Measurements from ENCODE around the gene GSG1L.

The GSG1L gene

GRCh38 chr16:28063591-28064061 lies at the start of gene GSG1L:
TSS of gene GSG1L (minus strand) at chr16:28063714. CDS start at chr16:28063424, 290 bp downstream.
- DNase-seq = no peak

DNA sequence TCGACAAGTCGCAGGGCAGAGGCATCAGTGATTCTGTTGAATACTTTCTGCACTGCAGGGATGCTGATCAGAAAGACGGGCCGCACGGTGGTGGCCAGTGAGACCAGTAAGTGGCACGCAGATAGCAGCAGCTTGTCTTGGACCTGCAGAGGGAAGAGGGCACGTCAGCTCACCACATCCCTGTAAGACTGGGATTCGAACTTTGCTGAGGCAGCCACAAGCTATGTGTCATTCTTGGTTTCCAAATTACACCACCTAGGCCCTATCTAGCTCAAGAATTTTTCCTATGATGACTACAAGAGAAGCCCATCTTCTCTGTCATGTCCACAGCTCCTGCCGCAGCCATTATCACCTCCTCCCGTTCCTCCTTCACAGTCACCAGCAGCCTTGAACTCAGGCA lies 49.4 kb upstream of the GSG1L start:
- no peak for DNase-seq

DNA sequence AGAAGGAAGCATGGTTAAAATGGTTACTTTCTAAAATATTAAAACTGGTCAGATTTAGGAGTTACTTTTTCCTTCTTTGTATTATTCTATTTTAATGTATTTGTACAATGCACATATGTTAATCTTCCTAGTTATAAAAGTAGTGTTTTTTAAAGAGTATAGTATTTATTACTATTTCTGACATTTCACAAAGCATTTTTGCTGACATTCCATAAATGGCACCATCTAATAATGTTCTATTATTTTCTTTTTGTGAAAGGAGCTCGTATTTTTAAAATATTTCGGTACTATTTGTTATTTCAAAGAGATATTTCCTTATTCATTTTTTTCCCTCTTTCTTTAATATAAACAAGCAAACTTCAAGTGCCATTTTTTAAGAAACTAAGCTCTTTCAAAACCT lies 47.5 kb upstream of the GSG1L start:
- DNase-seq = no peak

DNA sequence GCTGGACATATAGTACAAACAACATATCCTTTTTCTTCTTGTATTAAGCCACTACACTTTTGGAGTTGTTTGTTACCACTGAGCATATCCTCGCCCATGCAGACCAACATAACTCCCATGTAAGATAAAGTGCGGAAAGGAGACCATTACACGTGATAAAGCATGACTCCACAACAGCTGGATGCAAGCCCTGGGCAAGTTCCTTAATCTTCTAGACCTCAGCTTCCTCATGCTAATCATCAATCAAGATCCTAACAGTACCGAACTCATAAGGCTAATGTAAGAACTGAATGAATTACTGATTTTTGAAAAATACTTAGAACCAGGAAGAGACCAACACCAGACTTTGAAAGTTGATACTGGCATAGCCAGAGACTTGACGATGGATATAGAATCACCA lies 47.0 kb upstream of the GSG1L start:
- no peak for DNase-seq

GRCh38 chr16:28110074-28110473 lies 46.6 kb upstream of the GSG1L start:
- no peak for DNase-seq

DNA sequence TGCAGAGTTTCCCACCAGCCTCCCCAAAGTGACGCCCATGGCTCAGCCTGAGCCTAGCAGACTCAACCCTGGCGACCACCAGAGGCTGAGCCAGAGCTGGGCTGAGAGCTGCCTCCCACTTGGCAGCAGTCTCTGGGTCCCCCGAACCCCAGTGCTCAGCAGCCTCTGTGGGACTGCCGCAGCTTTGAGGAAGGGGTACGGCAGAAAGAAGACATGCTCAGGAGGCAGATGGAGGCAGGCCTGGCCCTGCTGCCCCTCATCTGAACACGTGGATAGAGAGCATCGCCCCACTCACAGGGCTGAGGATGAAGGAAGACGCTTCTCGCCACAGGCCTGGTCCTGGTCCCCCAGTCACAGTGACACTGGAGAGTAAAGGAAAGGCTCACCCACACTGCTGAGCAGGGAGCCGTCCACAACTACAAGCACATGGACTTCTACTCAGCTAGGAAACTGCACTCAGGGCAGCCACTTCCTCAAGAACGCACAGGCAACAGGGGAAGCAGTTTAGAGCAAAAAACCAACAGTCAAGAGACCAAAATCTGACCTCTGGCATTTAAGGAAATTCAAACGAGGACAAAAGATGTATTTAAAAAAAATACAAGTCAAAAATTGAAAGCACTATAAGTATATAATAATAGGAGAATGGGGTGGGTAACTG lies 45.2 kb upstream of the GSG1L start:
- no peak for DNase-seq

- DNase-seq = no peak
Observed at GRCh38 chr16:28107232-28107631, 43.7 kb upstream of the GSG1L start.

GRCh38 chr16:28106467-28107215 lies 43.1 kb upstream of the GSG1L start:
- no peak for DNase-seq

DNA sequence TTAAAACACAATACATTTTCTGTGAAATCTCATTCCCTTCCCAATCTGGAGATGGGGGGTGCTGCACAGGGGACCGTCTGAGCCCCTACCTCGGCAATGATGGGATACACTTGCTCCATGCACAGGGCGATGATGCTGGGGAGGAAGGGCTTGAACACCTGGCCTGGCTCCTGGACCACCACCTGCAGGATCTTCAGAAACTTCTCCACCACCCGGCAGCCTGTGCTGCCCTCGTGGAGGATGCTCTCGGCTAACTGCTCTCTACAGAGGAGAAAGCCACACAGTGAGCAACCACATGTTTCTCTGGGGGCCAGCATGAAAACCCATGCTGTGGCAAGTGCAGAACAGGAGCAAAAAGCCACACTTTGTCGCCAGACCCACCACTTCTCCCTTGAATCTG lies 42.4 kb upstream of the GSG1L start:
- DNase-seq = no peak

DNA sequence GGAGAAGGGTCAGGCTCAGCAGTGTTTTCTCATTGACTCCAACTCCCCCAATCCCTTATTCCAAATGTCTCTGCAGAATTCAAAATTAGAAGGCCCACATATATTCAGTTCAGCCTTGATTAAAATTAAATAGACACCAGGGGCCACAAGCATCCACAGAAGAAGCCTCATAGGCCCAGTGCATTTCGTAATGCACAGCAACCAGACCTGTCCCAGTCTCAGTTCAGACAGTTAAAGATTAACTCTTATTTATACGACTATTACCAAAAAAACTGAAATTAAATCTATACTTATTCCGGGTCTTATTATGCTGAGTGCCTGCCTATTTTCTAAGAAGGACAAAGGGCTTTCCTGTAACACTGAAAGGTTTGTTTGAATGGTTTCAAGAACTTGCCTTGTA lies 41.8 kb upstream of the GSG1L start:
- DNase-seq = no peak

DNA sequence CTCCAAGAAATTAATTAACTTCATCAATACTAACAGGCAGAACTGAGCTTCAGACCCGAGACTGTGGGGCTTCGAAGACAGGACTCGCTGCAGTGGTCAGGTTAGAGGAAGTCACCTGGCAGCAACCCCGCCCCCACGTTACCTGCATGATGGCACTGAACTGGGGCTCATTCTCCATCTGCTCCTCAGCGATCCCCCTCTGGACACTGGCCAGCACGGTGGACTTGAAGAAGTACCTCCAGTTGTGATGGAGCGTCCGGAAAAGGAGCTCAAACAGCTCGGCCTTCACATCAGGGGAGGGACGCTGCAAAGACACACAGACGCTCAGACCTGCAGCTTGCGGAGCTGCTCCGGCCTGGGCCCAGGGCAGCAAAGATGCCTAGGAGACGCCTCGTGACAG lies 40.9 kb upstream of the GSG1L start:
- DNase-seq = no peak

- DNase-seq = no peak
Observed at GRCh38 chr16:28103516-28104170, 40.1 kb upstream of the GSG1L start.

GRCh38 chr16:28101533-28101890 lies 38.0 kb upstream of the GSG1L start:
- DNase-seq = no peak

DNA sequence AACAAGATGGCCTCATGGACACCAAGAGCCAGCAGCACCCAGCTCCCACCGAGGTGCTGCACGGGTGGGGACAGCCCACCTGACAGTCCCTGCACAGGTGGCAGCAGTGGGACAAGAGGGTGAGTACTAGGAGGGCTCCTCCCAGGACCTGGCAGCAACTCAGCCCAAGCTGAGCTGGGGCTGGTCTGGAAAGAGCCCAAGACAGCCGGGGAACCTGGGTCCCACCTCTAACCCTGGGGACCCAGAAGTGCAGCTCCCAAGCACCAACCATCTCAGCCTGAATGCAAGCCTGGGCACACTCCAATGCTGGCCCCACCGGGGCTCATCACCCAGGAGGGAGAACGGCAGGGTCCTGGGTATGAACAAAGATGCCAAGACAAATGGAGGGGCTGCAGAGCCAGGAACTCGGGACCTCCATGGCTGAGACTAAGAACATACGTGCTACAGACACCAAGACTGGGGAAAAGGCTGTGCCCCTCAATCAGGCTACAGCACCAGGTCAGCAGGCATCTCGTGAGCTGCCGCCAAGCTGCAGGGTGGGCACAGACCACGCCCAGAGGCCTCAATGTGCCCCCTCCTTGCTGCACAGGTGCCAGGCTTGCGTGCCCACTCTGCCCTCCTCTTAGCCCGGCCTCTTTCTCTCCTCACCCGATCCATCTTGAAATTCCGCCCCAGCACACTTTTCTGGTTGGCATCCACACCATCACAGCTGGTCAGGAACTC lies 37.5 kb upstream of the GSG1L start:
- no peak for DNase-seq

DNA sequence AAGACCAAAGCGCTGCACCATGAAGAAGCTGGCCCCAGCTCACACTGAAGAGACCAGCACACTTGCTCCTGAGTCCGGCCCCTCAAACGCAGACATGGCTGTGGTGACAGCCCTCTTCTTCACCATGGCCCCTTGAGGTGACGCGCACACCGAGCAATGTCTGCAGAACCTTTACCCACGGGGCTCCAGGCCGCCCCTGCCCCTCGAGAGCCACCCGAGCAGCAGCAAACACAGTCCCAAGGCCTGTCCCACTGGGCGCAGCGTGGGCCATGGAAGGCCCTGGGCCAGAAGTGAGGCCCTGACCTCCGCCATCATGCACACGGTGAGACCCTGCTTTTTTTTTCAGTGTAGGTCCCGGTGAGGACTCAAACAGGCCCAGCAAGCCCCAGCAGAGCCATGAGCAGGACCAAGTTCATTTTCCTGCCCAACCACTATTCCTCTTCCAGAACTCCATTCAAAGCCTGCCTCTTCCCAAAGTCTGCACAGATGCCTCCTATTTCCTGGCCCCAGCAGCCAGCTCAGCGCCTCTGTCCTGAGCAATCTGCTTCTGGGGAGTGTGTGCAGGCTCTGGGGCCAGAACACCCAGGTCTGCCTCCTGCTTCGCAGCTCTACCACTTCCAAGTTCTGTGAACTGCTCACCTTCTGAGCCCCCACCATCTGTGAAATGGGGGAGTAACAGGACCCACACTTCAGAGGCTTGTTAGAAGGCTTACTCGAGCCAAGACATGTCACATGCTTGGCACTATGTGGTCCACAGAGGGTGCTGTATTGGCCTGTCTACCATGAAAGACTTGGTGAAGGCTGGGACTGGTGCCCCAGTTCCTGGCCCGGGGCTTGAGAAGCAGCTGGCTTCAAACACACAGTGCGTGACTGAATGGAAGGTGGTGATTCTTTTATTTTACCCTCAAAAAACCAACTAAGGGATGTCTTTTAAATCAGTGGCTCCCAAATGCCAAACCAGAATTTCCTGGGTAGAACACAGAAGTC lies 35.7 kb upstream of the GSG1L start:
- no peak for DNase-seq

DNA sequence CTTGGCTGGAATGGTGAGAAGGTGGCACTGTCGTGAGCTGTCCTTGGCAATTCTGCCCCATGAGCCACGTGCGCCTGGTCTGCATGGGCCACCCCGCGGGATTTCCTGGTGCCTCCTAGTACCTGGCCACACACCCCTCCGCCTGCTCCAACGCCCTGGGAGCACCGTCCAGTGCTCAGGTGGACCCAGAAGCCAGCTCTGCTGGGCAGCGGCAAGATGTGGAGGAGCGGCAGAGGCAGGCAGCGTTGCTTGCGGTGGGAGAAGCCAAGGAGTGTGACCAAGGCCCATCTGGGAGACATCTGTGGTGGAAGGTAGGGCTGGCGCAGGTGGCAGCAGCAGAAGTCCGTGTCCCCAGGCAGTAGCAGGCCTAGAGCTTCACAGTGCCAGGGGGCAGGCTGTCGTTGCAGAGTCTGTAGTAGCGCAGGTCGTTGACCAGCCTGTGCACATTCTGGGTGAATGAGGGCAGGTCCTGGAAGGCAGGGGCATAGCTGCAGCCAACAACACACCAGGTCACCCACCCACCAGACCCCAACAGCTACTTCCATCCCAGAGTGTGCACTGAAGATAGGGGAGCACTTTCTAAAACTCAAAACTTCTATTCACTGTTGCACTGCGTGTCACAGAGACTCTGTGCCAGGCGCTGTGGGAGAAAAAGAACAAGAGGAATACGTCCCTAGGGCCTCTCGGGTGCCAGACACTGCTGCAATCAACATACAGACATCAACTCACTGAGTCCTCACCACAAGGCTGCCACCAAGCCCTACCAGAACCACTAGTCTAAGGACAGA lies 34.9 kb upstream of the GSG1L start:
- DNase-seq = no peak

- no peak for DNase-seq
Observed at GRCh38 chr16:28096983-28097899, 33.7 kb upstream of the GSG1L start.

DNA sequence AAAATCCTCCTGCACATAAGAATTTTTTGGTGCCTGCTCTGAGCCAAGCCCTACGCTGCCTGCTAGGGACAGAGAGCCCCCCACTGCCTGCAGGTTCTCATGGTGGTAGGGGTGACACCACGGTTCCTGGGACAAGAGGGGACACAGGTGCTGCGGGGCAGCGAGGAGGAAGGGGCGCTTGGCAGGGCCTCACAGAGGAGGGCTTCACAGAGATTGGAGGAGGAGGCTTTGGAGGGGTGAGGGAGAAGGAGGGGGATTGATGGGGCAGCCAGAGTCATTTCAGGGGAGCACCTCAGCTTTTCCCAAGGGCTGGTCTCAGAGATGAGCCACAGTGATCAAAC lies 29.8 kb upstream of the GSG1L start:
- DNase-seq = no peak

GRCh38 chr16:28092721-28093384 lies 29.3 kb upstream of the GSG1L start:
- DNase-seq = no peak

DNA sequence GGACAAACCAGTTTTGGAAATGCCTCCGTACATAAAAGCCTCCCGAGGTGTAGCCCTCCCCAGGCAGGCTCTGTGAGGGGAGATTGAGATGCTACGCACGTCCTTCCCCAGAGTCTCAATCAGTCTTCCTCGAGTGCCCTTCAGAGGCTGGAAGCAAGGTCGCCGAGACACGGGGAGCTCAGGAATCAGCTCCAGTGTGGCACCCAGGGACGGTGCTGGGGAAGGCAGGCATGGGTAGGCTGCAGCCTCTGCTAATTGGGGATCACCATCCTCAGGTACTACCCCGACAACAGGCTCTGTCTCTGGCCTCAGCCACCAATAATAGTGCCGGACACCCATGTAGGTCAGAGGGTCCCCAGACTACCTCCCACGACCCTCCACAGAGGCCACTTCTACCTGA lies 28.1 kb upstream of the GSG1L start:
- no peak for DNase-seq
